SH-SY5Y (cell line): ENCODE measurements around the gene MAGI2.

Source experiments
- GATA2 ChIP-seq: IDR thresholded peaks from 2 replicates; pipeline ENCODE4 v1.6.1; 2011; ENCODE audit warnings: mild to moderate bottlenecking, low read depth, low read length
- GATA3 ChIP-seq: IDR thresholded peaks from 2 replicates; pipeline ENCODE4 v1.6.1; 2011; ENCODE audit warnings: low read depth, mild to moderate bottlenecking, low read length, moderate library complexity

- TF ChIP-seq GATA2 (no peak), GATA3 (no peak)
These were observed 1405.7 kb downstream of the MAGI2 start for GRCh38 chr7:78047800-78048199.
